Esophagus muscularis mucosa (tissue), 3 donors: ENCODE measurements around the gene LETM1.

Source experiments
- CTCF ChIP-seq, 3 experiments: fragments of 200-600 bp in 2 of 3; fragments of 450-650 bp in 1 of 3; sonication (generic) in 2 of 3; IDR thresholded peaks; one replicate each; pipeline ENCODE4 v1.5.1; 2017 to 2019; ENCODE audit warnings: antibody characterized with exemption in 3 of 3, mild to moderate bottlenecking in 2 of 3, moderate library complexity in 1 of 3
- POLR2A ChIP-seq: fragments of 450-650 bp; IDR thresholded peaks from one replicate; pipeline ENCODE4 v1.6.1; 2017; ENCODE audit warnings: antibody characterized with exemption, moderate library complexity, mild to moderate bottlenecking, low read depth
- POLR2AphosphoS5 ChIP-seq, 2 donors: sonication (generic); formaldehyde crosslinking; IDR thresholded peaks; one replicate each; pipeline ENCODE4 v1.6.1; 2017; ENCODE audit warnings: antibody characterized with exemption in 2 of 2

- TF ChIP-seq CTCF (IDR thresholded peaks at IDR 0.05) (no peak), POLR2AphosphoS5 (IDR thresholded peaks at IDR 0.05) (no peak), POLR2A (no peak)
These were observed 21.7 kb downstream of the LETM1 start for GRCh38 chr4:1834047-1834775.
